Panc1 (cell line): ENCODE results near the gene HTT-AS.

Source experiments
- CTCF ChIP-seq: fragments of 450-650 bp; IDR thresholded peaks from 2 replicates; pipeline ENCODE4 v1.5.1; 2017; ENCODE audit warnings: mild to moderate bottlenecking
- POLR2AphosphoS5 ChIP-seq: IDR thresholded peaks from 2 replicates; pipeline ENCODE4 v1.6.1; 2012; ENCODE audit warnings: mild to moderate bottlenecking, low read depth, low read length, moderate library complexity
- SIN3A ChIP-seq: IDR thresholded peaks from 2 replicates; pipeline ENCODE4 v1.6.1; 2012; ENCODE audit warnings: low read depth, mild to moderate bottlenecking, low read length, moderate library complexity, borderline replicate concordance; ENCODE audit not compliant: insufficient read depth
- TCF7L2 ChIP-seq: IDR thresholded peaks from 2 replicates; pipeline ENCODE4 v1.6.1; 2011; ENCODE audit warnings: mild to moderate bottlenecking, low read depth, low read length, inconsistent platforms
- TF ChIP-seq, protein P1 (sequence below), 2 experiments: IDR thresholded peaks; 2 replicates each; pipeline ENCODE4 v1.6.1; 2011 to 2012; ENCODE audit warnings: low read depth in 2 of 2, control low read depth in 1 of 2, low read length in 1 of 2, mild to moderate bottlenecking in 1 of 2, moderate library complexity in 1 of 2; ENCODE audit not compliant: insufficient read depth in 1 of 2

DNA sequence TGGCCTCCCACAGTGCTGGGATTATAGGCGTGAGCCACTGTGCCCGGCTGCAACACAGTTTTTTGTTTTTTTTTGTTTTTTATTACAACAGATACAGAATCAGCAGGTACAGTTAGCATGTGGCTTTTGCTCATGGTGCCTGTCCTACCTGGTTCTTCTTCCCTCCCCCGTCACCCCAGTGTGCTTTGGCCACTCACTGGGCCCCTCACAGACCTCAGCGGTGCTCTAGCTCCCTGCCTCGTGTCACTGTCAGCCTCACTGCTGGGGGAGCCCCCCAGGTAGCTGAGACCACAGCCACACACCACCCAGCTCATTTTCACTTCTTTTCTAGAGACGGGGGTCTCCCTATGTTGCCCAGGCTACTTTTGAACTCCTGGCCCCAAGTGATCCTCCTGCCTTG lies 38.7 kb downstream of the HTT-AS start:
- no peak for TF ChIP-seq CTCF
- TF ChIP-seq POLR2AphosphoS5: no peak
- TF ChIP-seq TCF7L2: no peak
- TF ChIP-seq SIN3A: no peak
- TF ChIP-seq, protein P1, sequence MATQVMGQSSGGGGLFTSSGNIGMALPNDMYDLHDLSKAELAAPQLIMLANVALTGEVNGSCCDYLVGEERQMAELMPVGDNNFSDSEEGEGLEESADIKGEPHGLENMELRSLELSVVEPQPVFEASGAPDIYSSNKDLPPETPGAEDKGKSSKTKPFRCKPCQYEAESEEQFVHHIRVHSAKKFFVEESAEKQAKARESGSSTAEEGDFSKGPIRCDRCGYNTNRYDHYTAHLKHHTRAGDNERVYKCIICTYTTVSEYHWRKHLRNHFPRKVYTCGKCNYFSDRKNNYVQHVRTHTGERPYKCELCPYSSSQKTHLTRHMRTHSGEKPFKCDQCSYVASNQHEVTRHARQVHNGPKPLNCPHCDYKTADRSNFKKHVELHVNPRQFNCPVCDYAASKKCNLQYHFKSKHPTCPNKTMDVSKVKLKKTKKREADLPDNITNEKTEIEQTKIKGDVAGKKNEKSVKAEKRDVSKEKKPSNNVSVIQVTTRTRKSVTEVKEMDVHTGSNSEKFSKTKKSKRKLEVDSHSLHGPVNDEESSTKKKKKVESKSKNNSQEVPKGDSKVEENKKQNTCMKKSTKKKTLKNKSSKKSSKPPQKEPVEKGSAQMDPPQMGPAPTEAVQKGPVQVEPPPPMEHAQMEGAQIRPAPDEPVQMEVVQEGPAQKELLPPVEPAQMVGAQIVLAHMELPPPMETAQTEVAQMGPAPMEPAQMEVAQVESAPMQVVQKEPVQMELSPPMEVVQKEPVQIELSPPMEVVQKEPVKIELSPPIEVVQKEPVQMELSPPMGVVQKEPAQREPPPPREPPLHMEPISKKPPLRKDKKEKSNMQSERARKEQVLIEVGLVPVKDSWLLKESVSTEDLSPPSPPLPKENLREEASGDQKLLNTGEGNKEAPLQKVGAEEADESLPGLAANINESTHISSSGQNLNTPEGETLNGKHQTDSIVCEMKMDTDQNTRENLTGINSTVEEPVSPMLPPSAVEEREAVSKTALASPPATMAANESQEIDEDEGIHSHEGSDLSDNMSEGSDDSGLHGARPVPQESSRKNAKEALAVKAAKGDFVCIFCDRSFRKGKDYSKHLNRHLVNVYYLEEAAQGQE (IDR thresholded peaks at IDR 0.05; ENCODE audit: insufficient read depth in 1 of 2, low read depth in 2 of 2, low read length in 1 of 2): no peak
